DMS114 treated with DMSO at 0.1 percent for 48 hours (cell line): ENCODE measurements around the gene ZNF764.

Experiments used
- DNase-seq: peaks from one replicate; lab custom pipeline; 2025; ENCODE audit not compliant: unreplicated experiment; lab: John Stamatoyannopoulos, UW

The ZNF764 gene

DNA sequence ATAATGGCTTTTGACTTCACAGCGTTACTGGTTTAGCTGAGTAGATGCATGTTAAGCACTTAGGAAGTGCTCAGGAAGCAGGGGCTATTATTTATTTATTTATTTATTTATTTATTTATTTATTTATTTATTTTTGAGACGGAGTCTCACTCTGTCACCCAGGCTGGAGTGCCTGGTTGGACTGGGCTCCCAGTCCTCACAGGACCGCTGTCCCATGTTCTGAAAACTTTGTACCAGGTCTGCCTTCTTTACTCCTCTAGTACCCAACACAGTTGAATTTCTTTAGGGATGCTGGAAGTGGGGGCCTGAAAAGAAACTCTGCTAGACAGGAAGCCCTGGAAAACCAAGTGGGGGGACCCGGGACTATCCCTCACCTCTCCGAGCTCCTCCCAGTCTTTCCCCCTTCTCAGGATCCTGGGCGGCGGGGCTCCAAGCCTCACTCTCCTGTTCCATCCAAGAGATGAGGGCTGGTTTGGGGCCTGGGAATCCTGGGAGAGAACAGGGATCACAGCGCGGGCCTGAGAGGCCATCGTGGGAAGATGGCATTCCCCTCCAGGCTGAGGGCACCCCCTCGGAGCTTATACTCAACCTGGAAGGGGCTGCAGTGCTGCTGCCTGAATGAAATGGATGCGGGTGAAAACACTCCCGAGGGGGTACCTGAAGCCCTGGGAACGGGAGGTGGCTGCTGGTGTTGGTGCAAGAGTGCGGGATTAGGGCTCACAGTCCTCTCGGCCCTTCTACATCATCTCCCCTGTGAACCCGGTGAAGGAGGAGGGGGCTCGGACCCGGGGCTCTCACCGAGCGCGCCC lies 12.7 kb upstream of the ZNF764 start:
- DNase-seq, result no peak

- DNase-seq, result no peak
Measured at GRCh38 chr16:30569746-30570635, 11.8 kb upstream of the ZNF764 start.

GRCh38 chr16:30569281-30569680 lies 11.1 kb upstream of the ZNF764 start:
- DNase-seq, result no peak

- DNase-seq, result no peak
Measured at GRCh38 chr16:30567991-30568638, 9.9 kb upstream of the ZNF764 start.

DNA sequence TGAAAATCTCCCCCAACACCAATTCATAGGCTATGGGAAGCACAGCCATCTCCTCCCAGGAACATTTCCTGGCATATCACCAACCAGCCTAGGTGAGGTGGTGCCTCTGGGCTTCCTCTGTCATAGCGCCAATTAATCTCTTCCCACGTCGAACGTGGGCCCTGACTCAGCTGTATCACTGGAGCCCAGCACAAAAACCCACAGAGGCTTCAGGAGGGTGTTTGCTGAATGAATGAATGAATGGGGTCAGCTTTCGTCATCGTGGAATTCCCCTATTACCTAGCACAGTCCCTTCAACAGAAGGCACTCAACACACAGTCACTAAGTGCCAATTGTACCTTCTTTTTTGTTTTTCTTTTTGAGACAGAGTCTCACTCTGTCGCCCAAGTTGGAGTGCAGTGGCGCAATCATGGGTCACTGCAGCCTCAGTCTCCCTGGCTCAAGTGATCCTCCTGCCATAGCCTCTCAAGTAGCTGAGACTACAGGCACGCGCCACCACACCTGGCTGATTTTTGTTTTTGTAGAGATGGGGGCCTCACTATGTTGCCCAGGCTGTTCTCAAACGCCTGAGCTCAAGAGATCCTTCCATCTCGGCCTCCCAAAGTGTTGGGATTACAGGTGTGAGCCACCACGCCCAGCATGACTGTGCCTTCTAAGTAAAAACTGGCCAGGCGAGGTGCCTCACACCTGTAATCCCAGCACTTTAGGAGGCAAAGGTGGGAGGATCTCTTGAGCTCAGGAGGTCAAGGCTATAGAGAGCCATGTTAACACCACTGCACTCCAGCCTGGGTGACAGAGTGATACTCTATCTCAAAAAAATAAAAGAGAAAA lies 9.2 kb upstream of the ZNF764 start:
- DNase-seq, result no peak

- DNase-seq, result no peak
Measured at GRCh38 chr16:30566531-30566930, 8.4 kb upstream of the ZNF764 start.

- no peak for DNase-seq
Measured at GRCh38 chr16:30565984-30566383, 7.8 kb upstream of the ZNF764 start.

- no peak for DNase-seq
Measured at GRCh38 chr16:30565526-30565925, 7.4 kb upstream of the ZNF764 start.

DNA sequence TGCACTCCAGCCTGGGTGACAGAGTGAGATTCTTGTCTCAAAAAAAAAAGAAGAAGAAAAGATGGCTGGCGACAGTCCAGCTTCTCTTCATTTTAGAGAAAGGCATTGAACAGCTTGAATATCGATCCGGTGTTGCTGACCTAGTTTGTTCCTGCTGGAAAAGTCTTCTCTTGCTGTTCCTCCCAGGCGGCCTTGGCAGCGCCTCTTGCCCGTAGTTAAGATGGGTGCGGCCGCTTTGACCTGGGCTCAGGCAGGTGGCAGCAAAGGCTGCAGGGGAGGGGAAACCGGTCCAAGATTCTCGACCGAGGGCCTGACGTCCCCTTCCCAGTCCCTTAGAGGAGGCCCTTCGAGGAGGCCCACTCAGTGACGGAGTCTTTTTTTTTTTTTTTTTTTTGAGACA lies 3.8 kb upstream of the ZNF764 start:
- DNase-seq, result no peak

DNA sequence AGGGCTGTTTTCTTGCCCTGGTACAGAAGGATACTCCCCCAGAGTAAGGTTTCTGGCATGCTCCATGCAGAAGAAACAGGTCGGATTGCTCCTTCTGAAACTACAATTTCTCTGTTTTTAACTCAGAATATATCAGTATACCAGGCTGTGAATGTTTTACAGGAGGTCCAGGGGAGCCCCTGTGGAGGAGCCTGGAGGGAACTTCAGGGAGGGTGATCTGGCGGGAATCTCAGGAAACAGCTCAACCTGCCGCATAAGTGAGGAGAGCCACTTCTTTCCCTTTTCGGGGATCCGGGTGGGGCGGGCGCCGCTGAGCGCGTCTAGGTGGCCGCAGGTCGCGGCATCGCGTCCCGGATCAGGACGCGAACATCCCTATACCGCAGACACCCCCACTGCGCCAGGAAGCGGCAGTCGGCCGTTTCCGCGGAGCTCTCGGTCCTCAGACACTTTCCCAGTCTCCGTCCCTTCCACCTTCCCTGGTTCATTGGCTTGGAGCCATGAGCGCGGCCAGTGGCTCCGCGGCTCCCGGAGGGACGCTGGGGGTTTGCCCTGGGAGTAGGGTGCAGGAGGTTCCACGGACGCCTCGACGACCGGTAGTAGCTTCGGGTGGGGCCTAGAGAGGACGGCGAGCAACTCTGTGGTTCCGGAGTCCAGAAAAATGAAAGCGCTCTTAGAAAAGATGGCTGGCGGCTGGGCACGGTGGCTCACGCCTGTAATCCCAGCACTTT lies 3.1 kb upstream of the ZNF764 start:
- DNase-seq, result no peak

DNA sequence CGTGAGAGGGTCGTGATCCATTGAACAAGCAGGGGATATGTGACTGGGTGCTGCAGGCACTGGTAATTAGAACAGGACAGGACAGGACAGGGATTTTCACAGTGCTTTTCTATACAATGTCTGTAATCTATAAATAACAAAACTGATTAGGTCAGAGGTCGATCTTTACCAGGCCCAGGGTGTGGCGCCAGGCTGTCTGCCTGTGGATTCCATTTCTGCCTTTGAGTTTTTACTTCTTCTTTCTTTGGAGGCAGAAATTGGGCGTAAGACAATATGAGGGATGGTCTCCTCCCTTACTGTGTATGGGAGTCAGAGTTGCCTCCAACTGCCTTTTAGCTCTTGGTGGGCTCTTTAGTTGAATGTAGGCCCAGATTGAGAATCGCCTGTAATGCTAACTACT lies 1.5 kb upstream of the ZNF764 start:
- DNase-seq, result no peak

DNA sequence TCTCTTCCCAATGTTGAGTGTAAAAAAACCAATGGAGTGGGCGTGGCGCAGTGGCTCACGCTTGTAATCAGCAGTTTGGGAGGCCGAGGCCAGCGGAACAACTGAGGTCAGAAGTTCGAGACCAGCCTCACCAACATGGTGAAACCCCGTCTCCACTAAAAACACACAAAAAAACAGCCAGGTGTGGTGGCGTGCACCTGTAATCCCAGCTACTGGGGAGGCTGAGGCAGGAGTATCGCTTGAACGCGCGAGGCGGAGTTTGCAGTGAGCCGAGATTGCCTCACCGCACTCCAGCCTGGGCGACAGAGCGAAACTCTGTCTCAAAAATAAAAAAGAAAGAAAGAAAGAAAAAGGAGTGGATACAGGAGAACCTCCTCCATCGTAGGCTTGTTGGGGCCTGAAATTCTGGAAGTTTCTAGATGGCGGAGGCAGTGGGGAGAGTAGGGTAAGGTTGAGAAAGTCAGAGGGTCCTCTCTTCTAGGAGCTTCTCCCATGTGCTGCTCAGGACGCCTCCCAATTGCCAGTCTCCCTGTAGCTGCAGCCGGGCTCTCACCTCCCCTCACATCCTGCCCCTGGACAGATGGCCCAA lies 709 bp upstream of the ZNF764 start:
- no peak for DNase-seq

GRCh38 chr16:30557707-30557956 lies 542 bp downstream of the ZNF764 start:
- DNase-seq, result no peak

- DNase-seq, result no peak
Measured at GRCh38 chr16:30556125-30556473, 2.1 kb downstream of the ZNF764 start.

DNA sequence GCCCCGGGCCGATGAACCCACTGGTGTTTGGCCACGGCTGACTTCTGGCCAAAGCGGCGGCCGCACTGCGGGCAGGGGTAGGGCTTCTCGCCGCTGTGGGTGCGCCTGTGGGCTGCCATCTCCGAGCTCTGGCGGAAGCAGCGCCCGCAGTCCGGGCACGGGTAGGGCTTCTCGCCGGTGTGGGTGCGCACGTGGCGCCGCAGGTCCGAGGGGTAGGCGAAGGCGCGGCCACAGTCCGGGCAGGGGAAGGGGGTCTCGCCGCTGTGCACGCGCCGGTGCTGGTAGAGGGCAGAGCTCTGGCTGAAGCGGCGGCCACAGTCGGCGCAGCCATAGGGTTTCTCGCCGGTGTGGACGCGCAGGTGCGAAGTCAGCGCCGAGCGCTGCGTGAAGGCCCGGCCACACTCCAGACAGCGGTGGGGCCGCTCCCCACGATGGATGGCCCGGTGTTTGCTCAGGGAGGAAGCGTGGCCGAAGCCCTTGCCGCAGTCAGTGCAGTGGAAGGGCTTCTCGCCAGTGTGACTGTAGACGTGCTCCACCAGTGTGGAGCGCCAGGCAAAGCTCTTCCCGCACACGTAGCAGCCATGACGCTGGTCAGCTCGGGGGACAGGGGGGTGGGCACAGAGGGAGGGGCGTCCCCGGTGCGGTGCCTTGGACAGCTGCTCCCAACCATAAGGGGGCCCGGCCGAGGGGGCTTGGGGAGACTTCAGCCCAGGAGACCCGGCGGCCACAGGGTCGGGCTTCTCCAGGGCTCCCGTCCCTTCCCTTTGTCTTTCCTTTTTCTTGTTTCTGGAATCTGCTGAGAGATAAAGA lies 2.7 kb downstream of the ZNF764 start:
- no peak for DNase-seq

DNA sequence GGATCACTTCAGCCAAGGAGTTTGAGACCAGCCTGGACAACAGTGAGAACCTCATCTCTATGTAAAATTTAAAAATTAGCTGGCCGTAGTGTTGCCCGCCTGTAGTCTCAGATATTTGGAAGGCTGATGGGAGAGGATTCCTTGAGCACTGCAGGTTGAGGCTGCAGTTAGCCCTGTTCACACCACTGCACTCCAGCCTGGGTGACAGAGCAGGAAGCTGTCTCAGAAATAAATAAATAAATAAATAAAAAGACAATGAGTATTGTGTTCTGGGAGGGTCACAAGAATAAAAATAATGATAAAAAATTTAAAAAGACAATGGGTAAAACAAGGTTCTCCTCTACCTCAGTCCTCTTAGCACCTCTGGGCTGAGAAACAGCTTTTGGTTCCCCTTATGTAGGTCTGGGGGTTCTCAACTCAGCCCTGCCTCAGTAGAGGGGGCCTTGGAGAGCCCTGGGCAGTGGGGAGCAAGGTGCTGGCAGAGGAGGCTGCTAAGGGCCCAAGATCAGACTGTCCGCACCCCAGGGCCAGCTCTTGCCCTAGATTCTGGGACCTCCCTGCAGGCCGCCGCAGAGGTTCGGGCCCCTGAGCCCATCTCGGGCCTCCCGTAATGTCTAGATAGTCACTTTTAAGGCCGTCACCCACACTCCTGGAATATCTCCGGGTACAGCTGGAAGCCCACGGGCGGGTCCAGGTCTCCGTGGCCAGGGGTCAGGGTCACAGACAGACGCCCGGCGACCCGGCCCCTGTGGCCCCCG lies 3.4 kb downstream of the ZNF764 start:
- DNase-seq, result no peak

DNA sequence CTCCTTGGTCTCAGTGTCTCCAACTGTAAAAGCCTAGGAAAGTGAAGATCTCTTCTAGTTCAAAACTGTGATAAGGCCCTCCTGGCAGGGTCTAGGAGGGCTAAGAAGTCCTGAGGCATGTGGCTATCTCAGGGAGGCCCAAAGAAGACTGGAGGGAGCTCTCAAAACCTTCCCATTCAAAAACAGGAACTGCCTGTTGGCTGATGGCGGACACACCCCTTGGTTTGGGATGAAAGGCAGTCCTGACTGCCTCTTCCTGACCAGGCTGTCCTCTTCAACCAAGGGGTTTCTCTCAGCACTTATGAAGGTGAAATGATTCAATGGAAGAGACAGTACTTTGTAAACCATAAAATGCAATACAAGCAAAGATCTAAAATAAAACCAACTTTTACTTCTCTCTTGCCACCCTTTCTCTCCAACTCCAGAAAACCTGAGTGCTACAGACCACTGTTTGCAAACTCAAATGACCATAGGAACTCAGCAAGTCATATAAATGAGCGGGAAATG lies 4.7 kb downstream of the ZNF764 start:
- DNase-seq, result no peak

- no peak for DNase-seq
Measured at GRCh38 chr16:30552956-30553355, 5.2 kb downstream of the ZNF764 start.
